Effector CD8-positive, alpha-beta T cell (primary cell): ENCODE measurements around the gene SPDYE5.

Experiments used
- DNase-seq: peaks from one replicate; lab custom pipeline; 2025; lab: John Stamatoyannopoulos, UW

Gene SPDYE5

DNA sequence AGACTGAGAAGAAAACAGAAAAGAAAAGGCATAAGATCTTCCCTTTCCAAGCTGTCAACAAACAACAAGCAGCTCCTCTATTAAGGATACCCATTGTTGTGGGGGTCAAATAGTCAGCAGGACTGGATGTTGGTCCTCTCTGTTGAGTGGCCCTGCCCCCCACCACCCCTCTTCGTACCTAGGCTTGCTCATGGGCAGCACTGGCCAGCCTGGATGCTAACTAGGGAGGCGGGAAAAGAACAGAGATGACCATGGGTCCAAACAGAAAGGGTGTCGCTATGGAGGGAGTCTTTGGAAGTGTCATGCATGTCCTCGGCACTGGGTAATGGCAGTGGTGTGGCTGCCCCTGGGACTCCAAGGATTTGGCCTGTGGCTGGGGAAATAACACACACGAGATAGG, 45.6 kb downstream of the SPDYE5 start:
- DNase-seq, result no peak

DNA sequence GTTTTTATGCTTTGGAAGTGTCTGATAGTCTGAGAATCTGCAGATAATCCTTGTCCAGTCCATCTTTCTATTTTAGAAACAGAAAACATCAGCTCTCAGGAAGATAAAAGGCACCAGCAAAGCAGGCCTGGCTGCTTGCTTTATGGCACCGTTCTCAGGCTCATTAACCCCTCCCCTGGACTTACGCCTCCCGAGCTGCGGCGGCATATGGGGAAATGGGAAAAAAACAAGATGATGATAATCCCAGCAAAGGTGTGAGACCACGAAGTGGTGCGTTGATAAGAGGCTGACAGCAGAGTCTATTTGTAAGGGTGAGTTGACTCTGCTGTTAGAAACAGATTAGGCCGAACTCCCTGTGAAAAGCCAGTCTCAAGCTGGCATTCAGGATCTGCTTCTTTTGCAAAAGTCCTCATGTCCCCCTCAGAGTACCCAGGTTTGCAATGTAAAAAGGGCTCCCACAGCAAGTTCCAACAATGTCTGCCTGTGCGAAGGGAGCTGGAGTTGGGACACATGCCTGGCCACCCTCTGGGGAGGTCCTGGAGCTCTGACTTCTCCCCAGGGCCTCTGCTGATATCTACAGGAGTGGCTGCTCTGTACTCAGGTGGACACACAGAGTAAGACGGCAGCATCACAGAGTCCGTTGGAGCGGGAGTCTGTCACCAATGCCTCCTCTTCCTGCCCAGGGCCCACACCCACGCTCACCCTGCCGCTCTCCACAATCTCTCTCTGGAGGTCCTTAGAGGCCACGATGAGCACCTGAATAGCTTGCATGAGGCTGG, 54.3 kb downstream of the SPDYE5 start:
- DNase-seq, result no peak
